Inflammatory macrophage (primary cell): ENCODE data around the gene VTN.

ENCODE experiments used
- DNase-seq, 2 donors: peaks; one replicate each; pipeline ENCODE4 v3.0.0-alpha.2; 2020 to 2022

Gene VTN

GRCh38 chr17:28368306-28368831, 1.7 kb downstream of the VTN start:
- DNase-seq = no peak

GRCh38 chr17:28367641-28368305, 2.3 kb downstream of the VTN start:
- no peak for DNase-seq

- no peak for DNase-seq
Observed at GRCh38 chr17:28366605-28367004, 3.5 kb downstream of the VTN start.

GRCh38 chr17:28365487-28365886, 4.6 kb downstream of the VTN start:
- DNase-seq = no peak

GRCh38 chr17:28364665-28365363, 5.3 kb downstream of the VTN start, which contains the start of gene SEBOX:
SEBOX (minus strand) TSS chr17:28365199; CDS start chr17:28365151, 48 bp downstream.
- DNase-seq = no peak

- DNase-seq = no peak
Observed at GRCh38 chr17:28363776-28364650, 6.1 kb downstream of the VTN start.

- DNase-seq = no peak
Observed at GRCh38 chr17:28363186-28363585, 6.9 kb downstream of the VTN start.

GRCh38 chr17:28357901-28358197, 12.3 kb downstream of the VTN start:
- no peak for DNase-seq

- DNase-seq = peak; percentile 96 to 97
Observed at GRCh38 chr17:28357061-28357900, 12.8 kb downstream of the VTN start, which contains the start of gene POLDIP2. POLDIP2 (minus strand) TSS chr17:28357527; CDS start chr17:28357448, 79 bp downstream.

GRCh38 chr17:28350271-28350670, 19.8 kb downstream of the VTN start:
- DNase-seq = no peak

GRCh38 chr17:28348979-28349378, 21.1 kb downstream of the VTN start:
- DNase-seq = no peak

- no peak for DNase-seq
Observed at GRCh38 chr17:28347261-28347891, 22.7 kb downstream of the VTN start.

GRCh38 chr17:28346746-28347246, 23.3 kb downstream of the VTN start:
- no peak for DNase-seq

GRCh38 chr17:28346199-28346580, 23.9 kb downstream of the VTN start:
- DNase-seq = no peak

GRCh38 chr17:28345419-28346198, 24.5 kb downstream of the VTN start:
- DNase-seq = no peak

- DNase-seq = no peak
Observed at GRCh38 chr17:28344435-28344901, 25.6 kb downstream of the VTN start.

- no peak for DNase-seq
Observed at GRCh38 chr17:28344011-28344410, 26.1 kb downstream of the VTN start.

GRCh38 chr17:28343491-28343932, 26.6 kb downstream of the VTN start:
- DNase-seq = no peak

GRCh38 chr17:28342313-28342712, 27.8 kb downstream of the VTN start:
- no peak for DNase-seq

GRCh38 chr17:28341516-28341915, 28.6 kb downstream of the VTN start:
- DNase-seq = no peak
